ENCODE measurements around the gene MAEA.

MAEA gene

GRCh38 chr4:1379801-1380331, 90.2 kb downstream of the MAEA start:
- DNase-seq (ENCODE audit: low read depth in 3 of 3) = no peak

- no peak for DNase-seq (ENCODE audit: low read depth in 3 of 3)
These were observed 90.9 kb downstream of the MAEA start for GRCh38 chr4:1380368-1381151.

- DNase-seq (ENCODE audit: low read depth in 3 of 3) = no peak
These were observed 91.5 kb downstream of the MAEA start for GRCh38 chr4:1381181-1381621.

GRCh38 chr4:1381944-1382541, 92.4 kb downstream of the MAEA start:
- no peak for DNase-seq (ENCODE audit: low read depth in 3 of 3)

- DNase-seq (ENCODE audit: low read depth in 3 of 3) = no peak
These were observed 93.4 kb downstream of the MAEA start for GRCh38 chr4:1382776-1383727.

GRCh38 chr4:1383728-1384591, 94.3 kb downstream of the MAEA start:
- DNase-seq (ENCODE audit: low read depth in 3 of 3) = no peak

- DNase-seq (ENCODE audit: low read depth in 3 of 3) = no peak
These were observed 95.1 kb downstream of the MAEA start for GRCh38 chr4:1384675-1385372.

GRCh38 chr4:1385373-1386340, 96.0 kb downstream of the MAEA start:
- no peak for DNase-seq (ENCODE audit: low read depth in 3 of 3)

Data from stimulated activated CD4-positive, alpha-beta T cell treated with anti-CD3 and anti-CD28 coated beads, TNF-alpha, amount 100 ng/mL, for 48 hours (primary cell).